RCC 7860 (cell line): ENCODE results near the gene FAM163B.

Source experiments
- DNase-seq: peaks from one replicate; pipeline ENCODE4 v3.0.0-alpha.2; 2015; ENCODE audit warnings: low spot score
- FAIRE-seq: peaks from 2 replicates; lab custom pipeline; 2012; peaks lifted over from hg19 to GRCh38; lab: Jason Lieb, UNC

The FAM163B gene

GRCh38 chr9:133609311-133610098 lies at the start of gene FAM163B:
TSS of gene FAM163B (minus strand) at chr9:133609389. CDS start at chr9:133580223, 29,166 bp downstream.
- DNase-seq: no peak
- FAIRE-seq: no peak

GRCh38 chr9:133657120-133657661 lies 48.0 kb upstream of the FAM163B start:
- FAIRE-seq: no peak
- no peak for DNase-seq

- no peak for FAIRE-seq
- no peak for DNase-seq
These were observed 47.3 kb upstream of the FAM163B start for GRCh38 chr9:133656211-133657119.

GRCh38 chr9:133655701-133656100 lies 46.5 kb upstream of the FAM163B start:
- no peak for FAIRE-seq
- DNase-seq: no peak

- no peak for DNase-seq
- FAIRE-seq: no peak
These were observed 45.8 kb upstream of the FAM163B start for GRCh38 chr9:133654736-133655657.

- FAIRE-seq: no peak
- DNase-seq: no peak
These were observed 44.4 kb upstream of the FAM163B start for GRCh38 chr9:133653638-133654037.

GRCh38 chr9:133650026-133650425 lies 40.8 kb upstream of the FAM163B start:
- FAIRE-seq (no peak), DNase-seq (no peak)

- FAIRE-seq: no peak
These were observed 40.0 kb upstream of the FAM163B start for GRCh38 chr9:133649194-133649593.

GRCh38 chr9:133647765-133648469 lies 38.7 kb upstream of the FAM163B start:
- FAIRE-seq (no peak), DNase-seq (no peak)

More at GRCh38 chr9:133649194-133649593, 40.0 kb upstream of the FAM163B start:
- DNase-seq: no peak

- no peak for FAIRE-seq
- DNase-seq: no peak
These were observed 38.0 kb upstream of the FAM163B start for GRCh38 chr9:133647148-133647547.

- FAIRE-seq: no peak
- DNase-seq: no peak
These were observed 36.0 kb upstream of the FAM163B start for GRCh38 chr9:133645021-133645765.

- DNase-seq (no peak), FAIRE-seq (no peak)
These were observed 35.0 kb upstream of the FAM163B start for GRCh38 chr9:133643978-133644760.

- DNase-seq: no peak
- no peak for FAIRE-seq
These were observed 34.2 kb upstream of the FAM163B start for GRCh38 chr9:133643362-133643755.

GRCh38 chr9:133642708-133643361 lies 33.6 kb upstream of the FAM163B start:
- FAIRE-seq: no peak
- no peak for DNase-seq

GRCh38 chr9:133641861-133642595 lies 32.8 kb upstream of the FAM163B start:
- FAIRE-seq: no peak
- no peak for DNase-seq

GRCh38 chr9:133641396-133641655 lies 32.1 kb upstream of the FAM163B start:
- no peak for FAIRE-seq

More at GRCh38 chr9:133641396-133641655, 32.1 kb upstream of the FAM163B start:
- DNase-seq: no peak
